DMS53 treated with DMSO at 0.1 percent for 48 hours (cell line): Measurements from ENCODE around the gene PAX2.

ENCODE experiments used
- DNase-seq: peaks from one replicate; lab custom pipeline; 2025; ENCODE audit not compliant: unreplicated experiment; lab: John Stamatoyannopoulos, UW

Gene PAX2

GRCh38 chr10:100738055-100738827 is 7.1 kb upstream of the PAX2 start:
- no peak for DNase-seq

GRCh38 chr10:100739517-100740368 is 5.6 kb upstream of the PAX2 start:
- DNase-seq = peak; percentile 24

- no peak for DNase-seq
These were observed 4.7 kb upstream of the PAX2 start for GRCh38 chr10:100740476-100741377.

GRCh38 chr10:100741378-100742075 is 3.9 kb upstream of the PAX2 start:
- DNase-seq = no peak

GRCh38 chr10:100742076-100742771 is 3.2 kb upstream of the PAX2 start:
- DNase-seq = no peak

GRCh38 chr10:100742936-100743335 is 2.4 kb upstream of the PAX2 start:
- DNase-seq = no peak

GRCh38 chr10:100743626-100744135 is 1.7 kb upstream of the PAX2 start:
- DNase-seq = peak; percentile 19

- DNase-seq = no peak
These were observed 1.0 kb upstream of the PAX2 start for GRCh38 chr10:100744136-100744986.

- no peak for DNase-seq
These were observed 751 bp downstream of the PAX2 start for GRCh38 chr10:100745882-100746783.

GRCh38 chr10:100746784-100747455 is 1.5 kb downstream of the PAX2 start:
- DNase-seq = no peak

- no peak for DNase-seq
These were observed 2.3 kb downstream of the PAX2 start for GRCh38 chr10:100747456-100748230.

GRCh38 chr10:100748231-100749058 is 3.1 kb downstream of the PAX2 start:
- DNase-seq = no peak

- no peak for DNase-seq
These were observed 3.6 kb downstream of the PAX2 start for GRCh38 chr10:100749059-100749308.

GRCh38 chr10:100749309-100750217 is 4.2 kb downstream of the PAX2 start:
- DNase-seq = no peak
